Activated CD4-positive, alpha-beta T cell treated with anti-CD3 and anti-CD28 coated beads, Interleukin-2, amount 50 U/mL, for 16 hours (primary cell): Measurements from ENCODE around the gene IPO13.
A peak's percentile ranks its signal among the peaks of the same experiment; 100 is the strongest.

Experiments
- DNase-seq: peaks from one replicate; pipeline ENCODE4 v3.0.0-alpha.2; 2020

Gene IPO13

GRCh38 chr1:43976045-43976444, 29.3 kb downstream of the IPO13 start:
- no peak for DNase-seq

DNA sequence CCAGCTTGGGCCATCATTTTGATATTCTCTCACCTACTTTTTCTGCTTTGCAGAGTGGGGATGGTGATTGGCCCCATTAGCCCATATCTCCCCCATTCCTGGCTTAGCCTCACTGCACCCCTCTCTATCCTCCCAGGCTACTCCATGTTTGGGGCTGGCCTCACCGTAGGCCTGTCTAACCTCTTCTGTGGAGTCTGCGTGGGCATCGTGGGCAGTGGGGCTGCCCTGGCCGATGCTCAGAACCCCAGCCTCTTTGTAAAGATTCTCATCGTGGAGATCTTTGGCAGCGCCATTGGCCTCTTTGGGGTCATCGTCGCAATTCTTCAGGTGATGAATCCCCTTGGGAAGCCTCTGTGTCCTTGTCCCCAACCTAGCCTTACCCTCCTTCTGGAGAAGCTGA, 30.1 kb downstream of the IPO13 start:
- DNase-seq = no peak

DNA sequence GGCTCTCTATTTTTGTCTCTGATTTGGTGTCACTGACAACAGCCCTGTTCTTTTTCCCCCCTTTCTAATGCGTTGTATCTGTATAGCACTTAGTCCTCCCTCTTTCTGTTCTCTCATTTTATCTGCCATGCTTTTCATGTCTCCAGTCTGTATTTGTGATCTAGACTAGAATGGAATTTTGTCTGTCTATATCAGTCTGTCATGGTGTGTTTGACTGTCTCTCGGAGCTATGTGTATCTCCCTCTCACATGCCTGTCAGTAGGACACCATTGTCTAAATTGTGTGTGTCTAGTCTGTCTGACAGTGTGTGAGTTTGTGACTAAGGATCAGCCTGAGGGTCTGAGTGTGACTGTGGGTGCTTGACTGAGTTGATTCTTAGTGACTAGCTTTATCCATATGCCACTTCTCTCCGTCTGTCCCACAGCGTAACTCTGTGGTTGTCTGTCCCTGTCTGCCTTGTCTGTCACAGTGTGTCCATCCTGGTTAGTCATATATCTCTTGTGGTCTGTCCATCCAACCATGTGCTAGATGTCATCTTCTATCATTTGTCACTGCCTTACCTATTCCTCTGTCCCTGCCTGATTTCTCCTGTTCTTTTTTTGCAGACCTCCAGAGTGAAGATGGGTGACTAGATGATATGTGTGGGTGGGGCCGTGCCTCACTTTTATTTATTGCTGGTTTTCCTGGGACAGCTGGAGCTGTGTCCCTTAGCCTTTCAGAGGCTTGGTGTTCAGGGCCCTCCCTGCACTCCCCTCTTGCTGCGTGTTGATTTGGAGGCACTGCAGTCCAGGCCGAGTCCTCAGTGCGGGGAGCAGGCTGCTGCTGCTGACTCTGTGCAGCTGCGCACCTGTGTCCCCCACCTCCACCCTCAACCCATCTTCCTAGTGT, 30.9 kb downstream of the IPO13 start:
- no peak for DNase-seq

- DNase-seq = no peak
Measured at GRCh38 chr1:43978264-43978550, 31.5 kb downstream of the IPO13 start.

DNA sequence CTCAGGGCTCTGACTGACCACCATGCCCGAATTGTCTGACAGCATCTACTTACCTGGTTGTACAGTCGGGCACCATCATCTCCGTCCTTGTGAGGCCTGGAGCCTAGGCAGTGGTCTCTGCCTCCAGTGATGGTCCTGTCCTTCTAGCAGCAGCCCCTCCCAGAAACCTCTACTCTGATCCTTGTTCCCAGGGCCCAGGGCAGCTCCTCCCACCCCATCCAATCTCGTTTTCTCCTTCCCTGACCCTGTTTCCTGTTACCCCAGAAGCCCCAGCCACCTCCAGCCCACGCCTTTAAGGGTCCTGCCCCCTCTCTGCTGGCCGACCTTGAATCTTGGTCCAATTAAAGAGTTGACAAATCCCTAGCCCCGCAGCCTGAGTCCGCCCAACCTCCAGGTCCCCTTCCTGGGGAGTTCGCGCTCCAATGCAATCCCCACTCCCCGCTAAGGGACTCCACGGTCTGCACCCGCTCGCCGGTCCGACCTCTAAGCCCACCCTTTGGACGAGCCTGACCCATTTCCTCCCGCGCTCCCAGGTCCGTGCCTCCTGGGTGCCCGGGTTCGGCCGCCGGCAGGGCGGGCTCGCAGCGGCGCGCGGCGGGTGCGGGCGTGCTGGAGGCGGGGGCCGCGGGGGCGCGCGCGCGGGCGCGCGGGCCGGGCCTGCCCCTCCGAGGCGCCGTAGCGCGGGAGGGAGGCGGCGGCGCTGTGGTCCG, 32.0 kb downstream of the IPO13 start, which contains the start of gene B4GALT2:
B4GALT2 (plus strand) TSS at position 660 of the 710 bp plus-strand sequence. CDS start 1,951 bp downstream, outside the sequence.
- peak; percentile 47 for DNase-seq

GRCh38 chr1:43979261-43979527, 32.4 kb downstream of the IPO13 start:
- DNase-seq = no peak

- DNase-seq = peak; percentile 65
Measured at GRCh38 chr1:43979528-43980254, 32.9 kb downstream of the IPO13 start.

DNA sequence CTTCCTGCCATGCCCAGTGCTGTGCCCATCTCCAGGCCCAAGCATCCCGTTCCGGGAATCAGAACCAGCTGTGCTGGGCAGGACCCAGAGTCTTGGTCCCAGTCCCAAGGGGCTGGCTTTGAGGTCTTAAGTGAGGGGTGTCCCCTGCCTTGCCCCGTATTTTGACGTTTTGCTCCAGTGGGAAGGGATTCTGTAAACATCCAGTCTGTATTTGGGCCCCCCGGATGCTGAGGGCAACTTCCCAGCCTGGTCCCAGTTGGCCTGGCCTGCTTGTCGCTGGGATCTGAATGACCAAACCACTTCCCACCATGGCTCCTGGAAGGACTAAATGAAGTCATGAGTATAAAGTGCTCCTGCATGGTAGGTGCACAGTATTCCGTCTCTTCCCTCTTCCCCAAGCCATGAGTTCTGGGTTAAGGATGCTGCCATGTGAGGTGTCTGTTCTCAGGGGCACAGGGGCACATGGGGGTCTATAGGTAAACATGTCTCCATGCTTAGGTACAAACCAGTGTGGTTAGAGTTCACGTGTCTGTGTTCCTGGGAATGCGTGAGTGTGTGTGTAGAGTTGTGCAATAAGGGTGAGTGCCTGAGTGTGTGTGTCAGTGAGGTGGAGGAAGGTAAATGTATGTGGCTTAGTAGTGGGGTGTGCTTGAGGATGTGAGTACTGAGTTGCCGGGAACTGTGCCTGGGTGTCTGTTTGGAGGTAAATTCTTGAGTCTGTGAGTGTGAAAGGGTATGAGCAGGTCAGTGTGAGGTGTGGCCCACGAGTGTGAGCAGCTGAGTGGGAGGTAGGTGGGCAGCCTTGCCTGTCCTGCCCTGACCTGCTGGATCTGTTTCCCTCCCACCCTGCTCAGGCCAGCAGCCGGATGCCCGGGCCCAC, 33.7 kb downstream of the IPO13 start:
- no peak for DNase-seq

- DNase-seq = no peak
Measured at GRCh38 chr1:43981135-43981491, 34.4 kb downstream of the IPO13 start.

DNA sequence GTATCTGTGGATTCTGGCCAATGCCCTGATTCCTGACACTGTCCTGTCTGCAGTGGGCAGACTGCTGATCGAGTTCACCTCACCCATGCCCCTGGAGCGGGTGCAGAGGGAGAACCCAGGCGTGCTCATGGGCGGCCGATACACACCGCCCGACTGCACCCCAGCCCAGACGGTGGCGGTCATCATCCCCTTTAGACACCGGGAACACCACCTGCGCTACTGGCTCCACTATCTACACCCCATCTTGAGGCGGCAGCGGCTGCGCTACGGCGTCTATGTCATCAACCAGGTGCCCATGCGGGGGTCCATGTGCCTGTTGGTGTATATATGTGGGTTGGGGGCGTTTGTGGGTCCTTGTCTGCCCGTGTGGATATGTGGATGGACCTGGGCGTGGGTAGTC, 34.9 kb downstream of the IPO13 start:
- DNase-seq = no peak

DNA sequence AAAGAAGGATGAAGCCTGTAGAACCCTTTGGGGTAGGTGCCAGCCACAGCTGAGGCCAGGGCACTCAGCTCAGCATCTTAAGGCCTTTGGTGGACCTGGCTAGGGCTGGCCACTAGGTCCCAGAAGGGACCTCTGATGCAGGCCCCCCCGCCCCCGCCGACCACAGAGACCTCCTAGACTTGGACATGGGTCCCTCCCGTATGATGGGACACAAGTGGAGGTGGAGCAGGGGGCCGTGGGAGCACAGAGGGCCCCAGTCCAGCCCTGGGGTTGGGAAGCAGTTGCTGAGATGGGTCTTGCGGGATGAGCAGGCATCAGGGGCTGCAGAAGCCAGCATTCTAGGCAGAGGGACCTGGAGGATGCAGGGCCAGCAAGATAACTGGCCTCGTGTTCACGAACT, 35.5 kb downstream of the IPO13 start:
- no peak for DNase-seq

- no peak for DNase-seq
Measured at GRCh38 chr1:43982808-43983207, 36.1 kb downstream of the IPO13 start.

DNA sequence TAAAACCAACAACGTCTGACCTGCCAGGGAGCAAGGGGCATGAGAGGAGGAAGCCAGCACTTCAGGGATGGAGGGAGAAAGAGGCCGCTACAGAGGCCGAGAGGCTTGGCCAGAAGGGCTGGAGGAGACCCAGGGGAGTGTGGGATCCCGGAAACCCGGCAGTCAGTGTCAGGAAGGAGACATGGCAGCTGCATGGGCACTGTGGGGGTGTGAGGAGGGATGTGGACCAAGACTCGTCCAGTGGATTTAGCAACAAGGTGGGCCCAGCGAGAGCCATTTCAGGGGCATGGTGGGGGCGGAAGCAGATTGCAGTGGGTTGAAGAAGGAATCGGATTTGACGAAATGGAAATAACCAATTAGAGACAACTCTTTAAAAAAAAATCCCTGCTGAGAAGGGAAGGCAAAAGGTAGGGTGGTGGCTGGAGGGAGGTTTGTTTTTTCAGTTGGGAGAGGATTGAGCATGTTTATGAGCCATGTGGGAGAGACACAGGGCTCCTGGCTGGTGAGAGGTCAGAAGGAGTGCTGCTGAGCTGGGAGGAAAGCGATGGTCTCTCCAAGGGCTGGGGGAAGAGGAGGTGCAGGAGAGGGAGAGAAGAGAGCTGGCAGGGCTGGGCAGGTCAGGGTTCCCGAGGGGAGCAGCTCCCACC, 36.6 kb downstream of the IPO13 start:
- DNase-seq = no peak

GRCh38 chr1:43984855-43985254, 38.1 kb downstream of the IPO13 start:
- no peak for DNase-seq

GRCh38 chr1:43985984-43986595, 39.3 kb downstream of the IPO13 start:
- no peak for DNase-seq

DNA sequence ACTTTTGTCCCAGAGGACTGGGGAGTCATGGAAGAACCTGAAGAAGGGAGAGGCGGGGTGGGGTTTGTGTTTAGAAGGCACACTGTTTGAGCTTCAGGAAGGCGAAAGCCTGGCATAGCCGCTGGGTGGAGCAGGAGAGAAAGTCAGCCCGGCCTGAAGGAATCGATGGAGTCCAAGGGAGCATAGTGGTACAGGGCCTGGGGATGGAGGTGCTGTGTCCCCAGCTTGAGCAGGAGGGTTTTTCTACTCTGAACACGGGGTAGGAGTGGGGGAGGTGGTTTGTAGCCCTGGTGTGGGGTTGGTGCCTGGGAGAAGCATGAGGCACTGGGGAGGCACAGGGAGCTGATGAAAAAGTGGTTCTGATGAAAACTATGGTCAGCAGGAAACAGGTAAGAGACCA, 40.0 kb downstream of the IPO13 start:
- no peak for DNase-seq

- DNase-seq = no peak
Measured at GRCh38 chr1:43987159-43987902, 40.6 kb downstream of the IPO13 start.

GRCh38 chr1:43990271-43991199, 43.8 kb downstream of the IPO13 start:
- DNase-seq = no peak

DNA sequence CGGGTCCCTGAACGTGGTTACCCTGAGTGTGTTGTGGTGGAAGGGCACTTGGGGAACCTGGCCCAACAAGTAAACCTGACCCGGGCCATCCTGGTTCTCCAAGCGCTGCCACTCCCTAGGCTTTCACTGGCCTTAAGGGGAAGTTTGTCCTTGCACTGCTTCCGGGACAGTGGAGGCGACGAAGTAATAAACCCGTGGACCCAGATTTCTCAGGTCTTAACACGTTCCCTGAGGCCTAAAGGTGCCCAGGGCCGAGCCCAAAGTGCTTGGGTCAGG, 44.4 kb downstream of the IPO13 start:
- DNase-seq = no peak

DNA sequence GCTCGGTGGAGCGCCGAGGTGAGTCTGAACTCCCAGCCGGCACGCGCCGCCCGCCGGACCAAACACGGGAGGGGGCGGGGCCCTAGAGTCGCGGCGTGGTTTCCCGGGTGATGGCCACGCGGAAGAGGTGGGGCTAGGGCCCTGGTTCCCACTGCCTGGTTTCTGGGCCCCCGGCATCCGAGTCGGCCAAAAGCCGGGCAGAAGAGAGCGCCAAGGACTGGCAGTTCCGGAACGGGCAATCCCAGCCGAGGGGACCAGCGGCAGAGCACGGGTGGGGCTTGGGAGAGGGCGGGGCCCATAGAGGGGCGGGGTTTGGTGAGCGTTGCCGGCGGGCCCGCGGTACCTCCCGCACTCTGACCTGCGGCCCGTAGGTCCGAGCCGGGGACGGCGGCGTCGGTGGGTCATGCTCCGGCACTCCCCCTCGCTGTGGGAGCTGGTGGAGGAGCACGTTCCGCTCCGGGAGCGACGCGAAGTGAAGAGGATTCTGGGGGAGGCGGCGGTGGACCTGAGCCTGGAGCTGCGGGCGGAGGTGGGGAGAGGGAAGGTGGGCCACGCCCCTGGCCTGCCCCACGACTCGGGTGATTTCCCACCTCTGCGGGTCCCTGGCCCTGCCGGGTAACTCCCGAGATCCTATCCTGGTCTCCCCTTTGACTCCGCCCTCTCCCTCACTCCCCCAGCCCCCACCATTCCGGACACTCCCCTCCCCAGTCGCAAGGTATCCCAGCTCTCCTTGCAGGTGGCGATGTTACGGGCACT, 44.9 kb downstream of the IPO13 start, which contains the start of gene CCDC24:
CCDC24 (plus strand) TSS at position 124 of the 756 bp plus-strand sequence; CDS start at position 404, 280 bp downstream.
- peak; percentile 81 for DNase-seq
